DLD1 (cell line): ENCODE data around the gene REC114.
"Not testable (repeated sequence)": the region's sequence is repeated elsewhere in the genome, so short reads cannot be mapped to it uniquely, and the experiment has no call there.

ENCODE experiments used
- in situ Hi-C: cut with HindIII; loops from 2 replicates; pipeline ENCODE4 v1.10.0; 2017; ENCODE audit warnings: low sequenced_read_pairs

REC114 gene

GRCh38 chr15:73572296-73572695, 129.3 kb downstream of the REC114 start:
- in situ Hi-C loops = no loop called here

GRCh38 chr15:73573037-73573436, 130.1 kb downstream of the REC114 start:
- in situ Hi-C loops = no loop called here

- in situ Hi-C loops = no loop called here
Observed at GRCh38 chr15:73573572-73573971, 130.6 kb downstream of the REC114 start.

GRCh38 chr15:73575636-73576247, 132.8 kb downstream of the REC114 start:
- in situ Hi-C loops = no loop called here

- in situ Hi-C loops = not testable (repeated sequence)
Observed at GRCh38 chr15:73577593-73577992, 134.6 kb downstream of the REC114 start.

- in situ Hi-C loops = no loop called here
Observed at GRCh38 chr15:73578026-73578425, 135.1 kb downstream of the REC114 start.

- in situ Hi-C loops = no loop called here
Observed at GRCh38 chr15:73582851-73583379, 140.0 kb downstream of the REC114 start.

GRCh38 chr15:73583544-73583943, 140.6 kb downstream of the REC114 start:
- in situ Hi-C loops = no loop called here

GRCh38 chr15:73584699-73585420, 141.9 kb downstream of the REC114 start:
- in situ Hi-C loops = no loop called here

GRCh38 chr15:73585871-73586654, 143.1 kb downstream of the REC114 start:
- in situ Hi-C loops = no loop called here

- in situ Hi-C loops = no loop called here
Observed at GRCh38 chr15:73589766-73590165, 146.8 kb downstream of the REC114 start.

GRCh38 chr15:73590263-73590662, 147.3 kb downstream of the REC114 start:
- in situ Hi-C loops = no loop called here

- in situ Hi-C loops = no loop called here
Observed at GRCh38 chr15:73593304-73594074, 150.5 kb downstream of the REC114 start.

GRCh38 chr15:73594109-73594508, 151.1 kb downstream of the REC114 start:
- in situ Hi-C loops = no loop called here

- in situ Hi-C loops = no loop called here
Observed at GRCh38 chr15:73596174-73596573, 153.2 kb downstream of the REC114 start.

- in situ Hi-C loops = no loop called here
Observed at GRCh38 chr15:73597036-73597638, 154.2 kb downstream of the REC114 start.

GRCh38 chr15:73598530-73599160, 155.7 kb downstream of the REC114 start:
- in situ Hi-C loops = no loop called here

- in situ Hi-C loops = loop anchor here (25.0 kb wide), 1 partner anchor 112 kb away; no protein-coding TSS in a partner anchor
Observed at GRCh38 chr15:73599934-73600333, 157.0 kb downstream of the REC114 start.

GRCh38 chr15:73600413-73601335, 157.7 kb downstream of the REC114 start:
- in situ Hi-C loops = loop anchor here (25.0 kb wide), 1 partner anchor 112 kb away; no protein-coding TSS in a partner anchor
